IMR-90 (cell line): ENCODE data around the gene CREB5. TPM values are rescaled to one million over a fixed set of nuclear protein-coding genes. Genes with fewer than 3 reads are reported as not detected.

Source experiments
- ATAC-seq: fragments of 200-7000 bp; cut with Tn5 transposase; 2 replicates; pipeline ENCODE4 v1.9.1; 2020; ENCODE audit warnings: low read depth, mild to moderate bottlenecking, moderate library complexity
- BruUV-seq: library from RNA; stranded (reverse); fragments of 400-500 nt; replicated peaks from 2 replicates; lab custom pipeline; 2021; lab: Mats Ljungman, UMichigan
- CTCF ChIA-PET: fragments of 300-600 bp; formaldehyde crosslinking; extraction: SDS; loops from one replicate; lab custom pipeline; 2021; ENCODE audit warnings: antibody characterized with exemption; lab: Yijun Ruan, JAX
- POLR2A ChIA-PET: fragments of 300-600 bp; sonication (Branson Sonifier 250); formaldehyde crosslinking; loops from one replicate; lab custom pipeline; 2022; ENCODE audit warnings: antibody characterized with exemption; ENCODE audit not compliant: unreplicated experiment; lab: Charles Lee
- DNase-seq: peaks from one replicate; pipeline ENCODE4 v3.0.0; 2013
- H2AFZ ChIP-seq: replicated peaks from 2 replicates; pipeline ENCODE3; 2013; ENCODE audit warnings: low read length, mild to moderate bottlenecking; ENCODE audit not compliant: poor library complexity
- H2AK5ac ChIP-seq: 2 replicates; pipeline ENCODE4 v1.6.1; 2013; ENCODE audit warnings: low read depth, low read length, inconsistent platforms
- H2AK9ac ChIP-seq: replicated peaks from 2 replicates; pipeline ENCODE3; 2013; ENCODE audit warnings: mild to moderate bottlenecking, low read depth, low read length, moderate library complexity; ENCODE audit not compliant: poor library complexity
- H2BK120ac ChIP-seq: 2 replicates; pipeline ENCODE4 v1.6.1; 2013; ENCODE audit warnings: low read depth, low read length, inconsistent platforms
- H2BK15ac ChIP-seq: 3 replicates; pipeline ENCODE4 v1.6.1; 2013; ENCODE audit warnings: low read depth, low read length, inconsistent platforms
- H2BK20ac ChIP-seq: 2 replicates; pipeline ENCODE4 v1.6.1; 2013; ENCODE audit warnings: low read depth, mild to moderate bottlenecking, inconsistent platforms, low read length, moderate library complexity
- H2BK5ac ChIP-seq: 2 replicates; pipeline ENCODE4 v1.6.1; 2013; ENCODE audit warnings: mild to moderate bottlenecking, low read depth, low read length, inconsistent platforms; ENCODE audit not compliant: poor library complexity, severe bottlenecking
- H3K14ac ChIP-seq: replicated peaks from 2 replicates; pipeline ENCODE4 v1.6.1; 2013; ENCODE audit warnings: low read depth, low read length, inconsistent platforms
- H3K18ac ChIP-seq: 2 replicates; pipeline ENCODE4 v1.6.1; 2013; ENCODE audit warnings: low read depth, low read length, control low read depth
- H3K23ac ChIP-seq: 2 replicates; pipeline ENCODE4 v1.6.1; 2013; ENCODE audit warnings: low read depth, low read length, inconsistent platforms
- H3K27ac ChIP-seq: 2 replicates; pipeline ENCODE4 v1.5.1; 2013; ENCODE audit warnings: mild to moderate bottlenecking, control low read depth, low read length; ENCODE audit not compliant: insufficient read depth
- H3K27me3 ChIP-seq: 2 replicates; pipeline ENCODE4 v1.6.1; 2013; ENCODE audit warnings: low read length; ENCODE audit not compliant: control insufficient read depth, insufficient read depth
- H3K36me3 ChIP-seq: 2 replicates; pipeline ENCODE4 v1.6.1; 2013; ENCODE audit warnings: low read length, mixed read lengths; ENCODE audit not compliant: control insufficient read depth, insufficient read depth
- H3K4ac ChIP-seq: 2 replicates; pipeline ENCODE4 v1.6.1; 2013; ENCODE audit warnings: low read depth, low read length, inconsistent platforms
- H3K4me1 ChIP-seq: 2 replicates; pipeline ENCODE4 v1.6.1; 2013; ENCODE audit warnings: low read length, mixed read lengths; ENCODE audit not compliant: control insufficient read depth, insufficient read depth
- H3K4me2 ChIP-seq: 2 replicates; pipeline ENCODE4 v1.6.1; 2013; ENCODE audit warnings: low read depth, mild to moderate bottlenecking, control low read depth, low read length, moderate library complexity
- H3K4me3 ChIP-seq: 2 replicates; pipeline ENCODE4 v1.5.1; 2013; ENCODE audit warnings: low read depth, mild to moderate bottlenecking, control low read depth, low read length, moderate library complexity; ENCODE audit not compliant: insufficient read depth
- H3K56ac ChIP-seq: 2 replicates; pipeline ENCODE4 v1.6.1; 2013; ENCODE audit warnings: low read length, inconsistent platforms; ENCODE audit not compliant: insufficient read depth; ENCODE audit errors: extremely low read depth
- H3K79me1 ChIP-seq, 2 experiments: 2 replicates each; pipeline ENCODE4 v1.6.1; 2013; ENCODE audit warnings: low read length in 2 of 2, inconsistent platforms in 1 of 2, low read depth in 1 of 2
- H3K9ac ChIP-seq: 2 replicates; pipeline ENCODE4 v1.6.1; 2013; ENCODE audit warnings: low read depth, low read length, control low read depth
- H3K9me1 ChIP-seq: 2 replicates; pipeline ENCODE4 v1.6.1; 2013; ENCODE audit warnings: low read length, inconsistent platforms; ENCODE audit not compliant: insufficient read depth
- H3K9me3 ChIP-seq: 2 replicates; pipeline ENCODE4 v1.6.1; 2013; ENCODE audit warnings: low read length; ENCODE audit not compliant: control insufficient read depth, insufficient read depth
- H4K20me1 ChIP-seq: 2 replicates; pipeline ENCODE4 v1.6.1; 2013; ENCODE audit warnings: low read length, inconsistent platforms; ENCODE audit not compliant: insufficient read depth
- H4K5ac ChIP-seq: 2 replicates; pipeline ENCODE4 v1.6.1; 2013; ENCODE audit warnings: mild to moderate bottlenecking, low read depth, low read length, control low read depth
- H4K8ac ChIP-seq, 2 experiments: 2 replicates each; pipeline ENCODE4 v1.6.1; 2013; ENCODE audit warnings: low read depth in 2 of 2, low read length in 2 of 2, control low read depth in 1 of 2, inconsistent platforms in 1 of 2
- H4K91ac ChIP-seq: 2 replicates; pipeline ENCODE4 v1.6.1; 2013; ENCODE audit warnings: low read depth, low read length, inconsistent platforms; ENCODE audit not compliant: insufficient read depth
- BHLHE40 ChIP-seq: fragments of 150-350 bp; IDR thresholded peaks from 2 replicates; pipeline ENCODE4 v1.6.1; 2016; ENCODE audit warnings: mild to moderate bottlenecking, low read depth, low read length
- MAFK ChIP-seq: IDR thresholded peaks from 2 replicates; pipeline ENCODE4 v1.6.1; 2012; ENCODE audit warnings: low read depth, low read length, improper control_type of control experiment
- MAZ ChIP-seq: IDR thresholded peaks from 2 replicates; pipeline ENCODE4 v1.6.1; 2012; ENCODE audit warnings: low read depth, mild to moderate bottlenecking, low read length, improper control_type of control experiment, moderate library complexity, borderline replicate concordance
- POLR2A ChIP-seq: IDR thresholded peaks from 2 replicates; pipeline ENCODE4 v1.6.1; 2012; ENCODE audit warnings: mild to moderate bottlenecking, low read depth, low read length
- RAD21 ChIP-seq: IDR thresholded peaks from 2 replicates; pipeline ENCODE4 v1.6.1; 2012; ENCODE audit warnings: low read length, improper control_type of control experiment
- WGBS, 2 experiments: methylation state at CpG; one replicate each; pipeline versions ENCODE4 v1.1.5 to v1.1.7; 2013; ENCODE audit warnings: missing lambda C conversion rate in 2 of 2; ENCODE audit not compliant: insufficient read length in 1 of 2; ENCODE audit errors: extremely low coverage in 2 of 2; 5-methylcytosine and 5-hydroxymethylcytosine counted together
- dilution Hi-C: fragments of 300-500 bp; cut with HindIII; formaldehyde crosslinking; loops from one replicate; pipeline ENCODE4 v1.14.3; 2018; ENCODE audit warnings: low sequenced_read_pairs; ENCODE audit not compliant: unreplicated experiment
- in situ Hi-C: fragments of 300-500 bp; cut with MboI; formaldehyde crosslinking; loops from 3 replicates; pipeline ENCODE4 v1.14.3; 2019; ENCODE audit warnings: low sequenced_read_pairs, inconsistent platforms, mixed read lengths
- intact Hi-C: fragments of 100-400 bp; cut with micrococcal nuclease; formaldehyde crosslinking; loops from 2 replicates; pipeline ENCODE4 v1.10.0; 2022
- polyA plus RNA-seq, 3 experiments: library from polyadenylated mRNA; depleted of rRNA; stranded (reverse); fragments of >200 nt; gene quantifications; 2 replicates each; pipeline ENCODE4 v1.2.3, GENCODE V29; 2012; ENCODE audit warnings: low replicate concordance in 1 of 3
- total RNA-seq: library from RNA; depleted of rRNA; stranded (reverse); fragments of >200 nt; gene quantifications from 2 replicates; pipeline ENCODE4 v1.2.3, GENCODE V29; 2012

The CREB5 gene
- total and polyA plus RNA-seq, 2 of the 4 experiments (the other 2 are of a cell fraction): 7.3 to 13.1 TPM

DNA sequence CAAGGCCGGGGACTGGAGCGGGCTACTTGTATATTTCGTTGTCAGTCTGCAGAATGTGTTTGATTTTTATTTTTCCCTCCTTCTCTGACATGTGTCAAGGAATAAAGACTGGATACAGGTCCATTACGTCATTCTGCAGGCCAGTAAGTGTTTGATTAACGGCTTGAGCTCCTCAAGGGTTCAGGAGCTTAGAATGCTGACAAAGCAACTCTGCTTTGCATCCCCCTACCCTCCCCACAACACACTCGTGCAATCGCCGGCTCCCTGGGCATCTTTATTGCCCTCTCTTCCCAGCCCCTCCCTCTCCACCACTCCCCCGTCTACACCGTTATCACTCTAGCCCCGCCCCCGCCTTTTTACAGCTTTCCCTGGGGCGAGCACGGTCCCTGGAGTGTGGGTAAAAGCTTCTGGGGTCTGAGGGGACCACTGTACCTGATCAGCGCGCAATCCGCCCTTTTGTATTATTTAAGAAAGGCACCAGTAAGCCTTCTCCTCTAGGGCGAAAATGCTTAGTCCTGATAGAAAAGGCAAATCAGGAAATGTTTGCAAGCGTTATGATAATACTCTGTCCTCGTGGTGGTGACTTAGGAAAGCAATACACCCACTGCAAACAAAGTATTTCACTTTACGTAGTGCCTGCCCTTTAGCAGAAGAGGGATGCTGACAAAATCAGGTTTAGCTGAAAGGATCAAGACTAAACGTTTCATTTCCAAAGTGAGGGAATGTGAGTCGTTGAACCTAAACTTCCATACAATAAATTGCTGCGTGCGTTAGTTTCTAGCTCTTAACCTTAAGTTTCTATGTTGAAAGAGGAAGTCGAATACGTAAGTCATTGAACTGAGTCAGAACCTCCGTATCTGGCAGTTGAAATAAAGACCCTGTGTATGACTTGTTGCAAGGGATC is 1.4 kb upstream of the CREB5 start (continued):
- TF ChIP-seq POLR2A (peak; percentile 89), MAFK (peak; percentile 91), BHLHE40 (no peak), RAD21 (no peak; the same call in 1 of the 2 replicates)

DNA sequence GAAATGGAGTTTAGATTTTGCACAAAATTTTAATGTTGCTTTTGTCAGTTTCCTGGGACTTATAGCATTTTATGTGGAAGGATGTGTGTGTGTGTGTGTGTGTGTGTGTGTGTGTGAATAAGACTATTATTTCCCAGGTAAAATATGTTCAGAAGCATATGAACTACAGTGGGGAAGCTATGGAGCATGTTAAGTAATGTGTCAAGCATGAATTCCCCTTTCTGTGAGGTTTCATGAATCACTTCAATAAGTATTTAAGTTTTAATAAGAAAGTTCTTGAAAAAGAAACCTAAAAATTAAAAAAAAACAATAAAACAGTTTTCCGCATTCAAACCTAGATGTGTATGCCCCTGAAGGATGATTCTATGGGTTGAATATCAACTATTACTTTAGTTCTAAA is 693 bp downstream of the CREB5 start:
- Histone ChIP-seq H3K36me3 (no peaks in the 10 kb centered on the region), H3K27ac (no peak overlapping the region), H4K91ac (no peak overlapping the region), H2BK20ac (no peak overlapping the region), H2AK5ac (no peak overlapping the region), H2AK9ac (no peak overlapping the region), H4K20me1 (0 out of 2 replicates have a peak, but pooled peaks cover 3% of the 10 kb centered on the region), H3K79me1 (peaks cover 8 to 9% of the 10 kb centered on the region in 2 experiments; a peak in 3 of 4 replicates), H3K9me1 (0 out of 2 replicates have a peak, but pooled peaks cover 3% of the 10 kb centered on the region), H2BK15ac (no peak overlapping the region), H3K23ac (no peak overlapping the region), H3K27me3 (no peaks in the 10 kb centered on the region), H4K8ac (no peak overlapping the region), H3K4me1 (peaks cover 5% of the 10 kb centered on the region; the same call in 1 of the 2 replicates), H3K14ac (no peak overlapping the region), H3K9me3 (no peaks in the 10 kb centered on the region), H3K56ac (no peak overlapping the region), H3K4me3 (no peak overlapping the region), H3K4ac (no peak overlapping the region), H3K18ac (no peak overlapping the region), H4K5ac (no peak overlapping the region), H3K4me2 (no peak overlapping the region), H2AFZ (no peak overlapping the region), H3K9ac (no peak overlapping the region), H2BK5ac (no peak overlapping the region), H2BK120ac (no peak overlapping the region)
- intact Hi-C loops: loop anchor here (5.0 kb wide), 3 partner anchors 119 to 439 kb away; no protein-coding TSS in a partner anchor
- in situ Hi-C loops: no loop called here
- ChIA-PET POLR2A (no interaction called here), CTCF (interaction anchor here (0.6 kb wide), 1 partner anchor 514 kb away, joined by 3 read pairs; no protein-coding TSS in a partner anchor)
- dilution Hi-C loops: no loop called here
- no TSS peak for BruUV-seq
- no peak for TF ChIP-seq BHLHE40
- no peak for TF ChIP-seq MAZ
- DNase-seq (no peak), ATAC-seq (no peak)
- no CpG with 5 or more reads among the region's 1 CpG for WGBS, 2 experiments
